Pancreas (tissue), 10 donors: ENCODE results near the gene CTCF. TPM values are rescaled to one million over a fixed set of nuclear protein-coding genes. Genes with fewer than 3 reads are reported as not detected.
A peak's percentile ranks its signal among the peaks of the same experiment; 100 is the strongest.
"Not testable (repeated sequence)": the region's sequence is repeated elsewhere in the genome, so short reads cannot be mapped to it uniquely, and the experiment has no call there.

Experiments
- ATAC-seq, 4 donors: fragments of 200-7000 bp; cut with Tn5 transposase; one replicate each; pipeline versions ENCODE4 v1.8.0 to v1.9.1; 2020; ENCODE audit warnings: mild to moderate bottlenecking in 4 of 4, moderate library complexity in 4 of 4
- DNase-seq, 6 donors: peaks; one replicate each; pipeline ENCODE4 v3.0.0-alpha.2; 2020
- FAIRE-seq: peaks from 2 replicates; lab custom pipeline; 2012; peaks lifted over from hg19 to GRCh38; lab: Jason Lieb, UNC
- H3K27ac ChIP-seq, 4 donors: fragments of 200-600 bp; sonication (generic); 1 replicate in 3 of 4; 2 replicates in 1 of 4; pipeline versions ENCODE4 v1.5.0 to v1.8.0; 2020
- H3K27me3 ChIP-seq, 4 donors: fragments of 200-600 bp; one replicate each; pipeline ENCODE4 v1.8.0; 2021
- H3K36me3 ChIP-seq, 3 donors: fragments of 200-600 bp; sonication (generic) in 1 of 3; one replicate each; pipeline versions ENCODE4 v1.5.0 to v1.8.0; 2020 to 2021
- H3K4me1 ChIP-seq, 3 donors: fragments of 200-600 bp; one replicate each; pipeline ENCODE4 v1.8.0; 2021
- H3K4me3 ChIP-seq, 4 donors: fragments of 200-600 bp; sonication (generic) in 2 of 4; one replicate each; pipeline versions ENCODE4 v1.5.0 to v1.8.0; 2020 to 2021
- H3K9me3 ChIP-seq, 4 donors: fragments of 200-600 bp; one replicate each; pipeline ENCODE4 v1.8.0; 2021
- CTCF ChIP-seq, 4 donors: fragments of 200-600 bp; sonication (generic) in 3 of 4; IDR thresholded peaks; one replicate each; pipeline versions ENCODE4 v1.5.0 to v1.8.0; 2021; ENCODE audit warnings: antibody characterized with exemption in 4 of 4
- WGBS, 2 donors: extraction: QIAGEN DNeasy Blood & Tissue Kit; methylation state at CpG; one replicate each; pipeline ENCODE4 v1.1.7; 2013; 5-methylcytosine and 5-hydroxymethylcytosine counted together
- intact Hi-C, 3 donors: fragments of 100-400 bp; cut with DNase I; formaldehyde crosslinking; loops; one replicate each; pipeline versions ENCODE4 v1.11.1 to v1.14.2; 2022
- polyA plus RNA-seq, 2 donors: library from polyadenylated mRNA; stranded (reverse); fragments of 200-250 nt; gene quantifications; one replicate each; pipeline ENCODE4 v1.2.3, GENCODE V29; 2013
- total RNA-seq, 6 donors: library from RNA; stranded (reverse); fragmentation: NEBNext Ultra II Directional in 4 of 6; extraction: Animal tissue kit (Norgen Biotek cat#: 25700) in 4 of 6; gene quantifications; one replicate each; pipeline versions ENCODE4 v1.2.1 to v1.2.4, GENCODE V29; 2021 to 2023
- donor health status: healthy with polysubstance abuse.
- donor health status: DM: no; HTN: no; CAD: no; lungs with moderate emphysema.
- donor health status: DM: no; HTN: no; CAD: no.
- donor health status: control.
- donor health status: control.
- donor health status: Bipolar disorder and iron deficiency.
- donor health status: DM: yes; HTN: yes; CAD: no.
- donor health status: DM: no; HTN: no; CAD: no.
- donor health status: DM: no; HTN: no; CAD: no.
- donor health status: DM: yes; HTN: yes; CAD: no.

The CTCF gene
- total and polyA plus RNA-seq, 8 donors, result 13.3 to 25.2 (median 17.0) TPM

- Histone ChIP-seq H3K4me3 (peak overlapping the region; percentile 66 to 93 (median 80)), H3K4me1 (peaks cover 0 to 18% (median 11%) of the 10 kb centered on the region in 3 donors), H3K36me3 (no peaks in the 10 kb centered on the region), H3K27ac (peak overlapping the region; percentile 70 to 87 (median 79)), H3K27me3 (no peaks in the 10 kb centered on the region), H3K9me3 (no peaks in the 10 kb centered on the region)
- ATAC-seq, result peak; percentile 14 to 39 (median 28)
- no peak for FAIRE-seq
- intact Hi-C loops, result loop anchor here in 2 of 3 donors (10.0 kb wide), 2 partner anchors 135 to 405 kb away; partner anchors contain the start of genes ACD (in 1 of the 2), C16orf86 (in 1 of the 2), CTRL (in 1 of the 2) and ENKD1 (in 1 of the 2)
- WGBS, 2 donors, result 3% methylated on average over 16 of the region's 16 CpGs
- no peak for TF ChIP-seq CTCF (IDR thresholded peaks at IDR 0.05)
- peak in 1 of 6 donors; percentile 80 for DNase-seq
Measured at GRCh38 chr16:67529582-67530012, 32.7 kb upstream of the CTCF start.

- Histone ChIP-seq H3K4me1 (peaks cover 0 to 18% (median 11%) of the 10 kb centered on the region in 3 donors), H3K36me3 (no peaks in the 10 kb centered on the region), H3K27ac (peak overlapping the region; percentile 70 to 87 (median 79)), H3K9me3 (no peaks in the 10 kb centered on the region), H3K27me3 (no peaks in the 10 kb centered on the region), H3K4me3 (peak overlapping the region; percentile 66 to 93 (median 80))
- DNase-seq (peak; percentile 71 to 89 (median 80)), ATAC-seq (peak; percentile 64 to 80 (median 73)), FAIRE-seq (no peak)
- TF ChIP-seq CTCF (IDR thresholded peaks at IDR 0.05), result no peak
- 2 to 4% methylated on average over 19 to 48 of the region's 48 CpGs for WGBS, 2 donors
- intact Hi-C loops, result no loop called here
Measured at GRCh38 chr16:67530013-67530939, 32.0 kb upstream of the CTCF start.

- Histone ChIP-seq H3K27ac (peak overlapping the region in 1 of 4 donors; percentile 87), H3K4me3 (no peak overlapping the region), H3K36me3 (no peaks in the 10 kb centered on the region), H3K27me3 (no peaks in the 10 kb centered on the region), H3K4me1 (peaks cover 0 to 18% (median 11%) of the 10 kb centered on the region in 3 donors), H3K9me3 (no peaks in the 10 kb centered on the region)
- intact Hi-C loops, result no loop called here
- DNase-seq (no peak), FAIRE-seq (no peak), ATAC-seq (no peak)
- WGBS, 2 donors, result 92 to 96% methylated on average over 4 of the region's 4 CpGs
- TF ChIP-seq CTCF (IDR thresholded peaks at IDR 0.05), result no peak
Measured at GRCh38 chr16:67531247-67531646, 31.1 kb upstream of the CTCF start.

GRCh38 chr16:67533024-67533560 lies 29.2 kb upstream of the CTCF start:
- Histone ChIP-seq H3K4me1 (peaks cover 0 to 17% (median 11%) of the 10 kb centered on the region in 3 donors), H3K27ac (no peak overlapping the region), H3K4me3 (no peak overlapping the region), H3K9me3 (no peaks in the 10 kb centered on the region), H3K27me3 (no peaks in the 10 kb centered on the region), H3K36me3 (no peaks in the 10 kb centered on the region)
- DNase-seq, result no peak
- TF ChIP-seq CTCF (IDR thresholded peaks at IDR 0.05), result no peak
- 60 to 61% methylated on average over 9 of the region's 9 CpGs for WGBS, 2 donors
- no peak for ATAC-seq
- intact Hi-C loops, result no loop called here
- no peak for FAIRE-seq

- DNase-seq, H3K4me3 ChIP-seq, ATAC-seq, H3K36me3 ChIP-seq, intact Hi-C loops, H3K27me3 ChIP-seq, H3K9me3 ChIP-seq, H3K27ac ChIP-seq, FAIRE-seq: not testable (repeated sequence)
- H3K4me1 ChIP-seq, result peaks cover 0 to 18% (median 14%) of the 10 kb centered on the region in 3 donors
- 92 to 94% methylated on average over 6 of the region's 6 CpGs for WGBS, 2 donors
Measured at GRCh38 chr16:67533987-67534386, 28.3 kb upstream of the CTCF start.
